Activated naive CD8-positive, alpha-beta T cell treated with anti-CD3 and anti-CD28 coated beads for 36 hours (primary cell): Measurements from ENCODE around the gene CLDN15. TPM values are rescaled to one million over a fixed set of nuclear protein-coding genes. Genes with fewer than 3 reads are reported as not detected.
"Not testable (repeated sequence)": the region's sequence is repeated elsewhere in the genome, so short reads cannot be mapped to it uniquely, and the experiment has no call there.

Experiments
- DNase-seq: peaks from one replicate; pipeline ENCODE4 v3.0.0; 2021
- H3K27ac Mint-ChIP-seq: one replicate; pipeline ENCODE4 v1.8.0; 2022; ENCODE audit warnings: mild to moderate bottlenecking, moderate library complexity, mixed read lengths
- H3K27me3 Mint-ChIP-seq: one replicate; pipeline ENCODE4 v1.8.0; 2022; ENCODE audit warnings: mild to moderate bottlenecking, mixed read lengths
- H3K36me3 Mint-ChIP-seq: one replicate; pipeline ENCODE4 v1.8.0; 2021; ENCODE audit warnings: mild to moderate bottlenecking, mixed read lengths
- H3K4me1 Mint-ChIP-seq: one replicate; pipeline ENCODE4 v1.8.0; 2021; ENCODE audit warnings: mixed read lengths
- H3K4me3 Mint-ChIP-seq: one replicate; pipeline ENCODE4 v1.8.0; 2022; ENCODE audit warnings: mild to moderate bottlenecking, moderate library complexity, mixed read lengths
- H3K9me3 Mint-ChIP-seq: one replicate; pipeline ENCODE4 v1.8.0; 2022; ENCODE audit warnings: mixed read lengths
- total RNA-seq, 2 experiments: library from RNA; stranded (reverse); gene quantifications; one replicate each; pipeline ENCODE4 v1.2.3, GENCODE V29; 2021

CLDN15 gene
- total RNA-seq, 2 experiments from 2014 or later = 12.8 to 13.3 TPM

GRCh38 chr7:101253199-101253598 is 15.6 kb upstream of the CLDN15 start:
- not testable (repeated sequence) for H3K9me3 Mint-ChIP-seq, H3K36me3 Mint-ChIP-seq, H3K27ac Mint-ChIP-seq, DNase-seq, H3K27me3 Mint-ChIP-seq
- peak overlapping the region; percentile 96 for H3K4me3 Mint-ChIP-seq
- peaks cover 18% of the 10 kb centered on the region for H3K4me1 Mint-ChIP-seq

GRCh38 chr7:101251871-101252659 is 14.5 kb upstream of the CLDN15 start:
- DNase-seq = peak; percentile 99
- H3K27me3 Mint-ChIP-seq = peaks cover 5% of the 10 kb centered on the region
- H3K27ac Mint-ChIP-seq = peak overlapping the region; percentile 97
- H3K9me3 Mint-ChIP-seq = no peaks in the 10 kb centered on the region
- H3K4me1 Mint-ChIP-seq = peaks cover 22% of the 10 kb centered on the region
- H3K4me3 Mint-ChIP-seq = peak overlapping the region; percentile 96
- H3K36me3 Mint-ChIP-seq = peaks cover 14% of the 10 kb centered on the region

- no peak for DNase-seq
- H3K27me3 Mint-ChIP-seq = peaks cover 5% of the 10 kb centered on the region
- H3K9me3 Mint-ChIP-seq = no peaks in the 10 kb centered on the region
- peak overlapping the region; percentile 96 for H3K4me3 Mint-ChIP-seq
- H3K4me1 Mint-ChIP-seq = peaks cover 32% of the 10 kb centered on the region
- H3K36me3 Mint-ChIP-seq = peaks cover 23% of the 10 kb centered on the region
- H3K27ac Mint-ChIP-seq = peak overlapping the region; percentile 62
Measured at GRCh38 chr7:101250324-101250723, 12.7 kb upstream of the CLDN15 start.

GRCh38 chr7:101248276-101248675 is 10.7 kb upstream of the CLDN15 start:
- DNase-seq = no peak
- H3K27me3 Mint-ChIP-seq = no peaks in the 10 kb centered on the region
- H3K4me1 Mint-ChIP-seq = peaks cover 43% of the 10 kb centered on the region
- H3K4me3 Mint-ChIP-seq = peak overlapping the region; percentile 20
- H3K9me3 Mint-ChIP-seq = no peaks in the 10 kb centered on the region
- peaks cover 33% of the 10 kb centered on the region for H3K36me3 Mint-ChIP-seq
- H3K27ac Mint-ChIP-seq = no peak overlapping the region

- no peaks in the 10 kb centered on the region for H3K27me3 Mint-ChIP-seq
- H3K4me1 Mint-ChIP-seq = peaks cover 40% of the 10 kb centered on the region
- no peaks in the 10 kb centered on the region for H3K9me3 Mint-ChIP-seq
- H3K27ac Mint-ChIP-seq = peak overlapping the region; percentile 94
- H3K4me3 Mint-ChIP-seq = peak overlapping the region; percentile 96
- DNase-seq = no peak
- peaks cover 27% of the 10 kb centered on the region for H3K36me3 Mint-ChIP-seq
Measured at GRCh38 chr7:101245147-101245668, 7.6 kb upstream of the CLDN15 start.

GRCh38 chr7:101244375-101245146 is 7.0 kb upstream of the CLDN15 start, which contains the start of gene FIS1:
FIS1 (minus strand) TSS chr7:101245081; CDS start chr7:101245004, 77 bp downstream.
- Mint-ChIP-seq H3K27me3 (no peaks in the 10 kb centered on the region), H3K27ac (peak within 1 kb of the TSS; percentile 94), H3K4me3 (peak within 1 kb of the TSS; percentile 96), H3K9me3 (no peaks in the 10 kb centered on the region), H3K4me1 (peaks cover 37% of the 10 kb centered on the region), H3K36me3 (peaks cover 27% of the 10 kb centered on the region)
- DNase-seq = peak; percentile 96

- H3K36me3 Mint-ChIP-seq = peaks cover 27% of the 10 kb centered on the region
- no peaks in the 10 kb centered on the region for H3K27me3 Mint-ChIP-seq
- H3K9me3 Mint-ChIP-seq = no peaks in the 10 kb centered on the region
- peak overlapping the region; percentile 96 for H3K4me3 Mint-ChIP-seq
- H3K27ac Mint-ChIP-seq = peak overlapping the region; percentile 94
- no peak for DNase-seq
- peaks cover 36% of the 10 kb centered on the region for H3K4me1 Mint-ChIP-seq
Measured at GRCh38 chr7:101243646-101244374, 6.2 kb upstream of the CLDN15 start.

- no peak overlapping the region for H3K27ac Mint-ChIP-seq
- peaks cover 30% of the 10 kb centered on the region for H3K4me1 Mint-ChIP-seq
Measured at GRCh38 chr7:101241443-101242349, 4.1 kb upstream of the CLDN15 start.

GRCh38 chr7:101241015-101241363 is 3.4 kb upstream of the CLDN15 start:
- DNase-seq = no peak

More at GRCh38 chr7:101241443-101242349, 4.1 kb upstream of the CLDN15 start:
- Mint-ChIP-seq H3K36me3 (peaks cover 22% of the 10 kb centered on the region), H3K4me3 (no peak overlapping the region), H3K27me3 (no peaks in the 10 kb centered on the region), H3K9me3 (no peaks in the 10 kb centered on the region)
- DNase-seq = no peak

GRCh38 chr7:101240226-101241014 is 2.8 kb upstream of the CLDN15 start:
- Mint-ChIP-seq H3K27ac (no peak overlapping the region), H3K36me3 (peaks cover 15% of the 10 kb centered on the region), H3K4me1 (peaks cover 23% of the 10 kb centered on the region), H3K4me3 (no peak overlapping the region), H3K9me3 (no peaks in the 10 kb centered on the region), H3K27me3 (no peaks in the 10 kb centered on the region)
- DNase-seq = no peak

More at GRCh38 chr7:101241015-101241363, 3.4 kb upstream of the CLDN15 start:
- Mint-ChIP-seq H3K9me3 (no peaks in the 10 kb centered on the region), H3K4me3 (no peak overlapping the region), H3K4me1 (peaks cover 28% of the 10 kb centered on the region), H3K27ac (no peak overlapping the region), H3K27me3 (no peaks in the 10 kb centered on the region), H3K36me3 (peaks cover 20% of the 10 kb centered on the region)

GRCh38 chr7:101239951-101240220 is 2.3 kb upstream of the CLDN15 start:
- Mint-ChIP-seq H3K36me3 (peaks cover 10% of the 10 kb centered on the region), H3K27me3 (no peaks in the 10 kb centered on the region), H3K27ac (no peak overlapping the region), H3K4me3 (no peak overlapping the region), H3K9me3 (no peaks in the 10 kb centered on the region), H3K4me1 (peaks cover 18% of the 10 kb centered on the region)
- DNase-seq = no peak

GRCh38 chr7:101239191-101239950 is 1.8 kb upstream of the CLDN15 start:
- Mint-ChIP-seq H3K27ac (no peak overlapping the region), H3K9me3 (no peaks in the 10 kb centered on the region), H3K27me3 (no peaks in the 10 kb centered on the region), H3K4me1 (peaks cover 18% of the 10 kb centered on the region), H3K36me3 (peaks cover 8% of the 10 kb centered on the region), H3K4me3 (no peak overlapping the region)
- no peak for DNase-seq
